Smooth muscle cell (in vitro differentiated cells): Measurements from ENCODE around the gene MBNL1. TPM values are rescaled to one million over a fixed set of nuclear protein-coding genes. Genes with fewer than 3 reads are reported as not detected.

Experiments used
- DNase-seq: peaks from one replicate; lab custom pipeline; 2025; ENCODE audit not compliant: unreplicated experiment; lab: John Stamatoyannopoulos, UW
- H2AFZ ChIP-seq: fragments of 200-600 bp; sonication (generic); 2 replicates; pipeline ENCODE4 v1.6.0; 2016; ENCODE audit warnings: antibody characterized with exemption, low read depth, mild to moderate bottlenecking
- H3F3A ChIP-seq: fragments of 200-600 bp; sonication (generic); 2 replicates; pipeline ENCODE4 v1.6.0; 2017; ENCODE audit warnings: antibody characterized with exemption, low read depth
- H3K27ac ChIP-seq: fragments of 200-600 bp; sonication (generic); 2 replicates; pipeline ENCODE4 v1.5.1; 2016; ENCODE audit warnings: low read depth, mild to moderate bottlenecking
- H3K27me3 ChIP-seq: fragments of 200-600 bp; sonication (generic); 2 replicates; pipeline ENCODE4 v1.6.1; 2016; ENCODE audit warnings: low read depth, mild to moderate bottlenecking
- H3K36me3 ChIP-seq: fragments of 200-600 bp; sonication (generic); 2 replicates; pipeline ENCODE4 v1.5.1; 2016; ENCODE audit warnings: low read depth
- H3K4me1 ChIP-seq: fragments of 200-600 bp; sonication (generic); 2 replicates; pipeline ENCODE4 v1.5.1; 2016; ENCODE audit warnings: low read depth
- H3K4me2 ChIP-seq: fragments of 200-600 bp; sonication (generic); 2 replicates; pipeline ENCODE4 v1.6.0; 2016; ENCODE audit warnings: mild to moderate bottlenecking
- H3K4me3 ChIP-seq: fragments of 200-600 bp; sonication (generic); 2 replicates; pipeline ENCODE4 v1.5.1; 2016; ENCODE audit warnings: mild to moderate bottlenecking
- H3K79me2 ChIP-seq: fragments of 200-600 bp; sonication (generic); 2 replicates; pipeline ENCODE4 v1.6.0; 2016; ENCODE audit warnings: low read depth, mild to moderate bottlenecking
- H3K9ac ChIP-seq: fragments of 200-600 bp; sonication (generic); 2 replicates; pipeline ENCODE4 v1.6.0; 2016; ENCODE audit warnings: low read depth
- H3K9me3 ChIP-seq: fragments of 200-600 bp; sonication (generic); replicated peaks from 2 replicates; pipeline ENCODE4 v1.5.1; 2016; ENCODE audit warnings: low read depth
- H4K20me1 ChIP-seq: fragments of 200-600 bp; sonication (generic); 2 replicates; pipeline ENCODE4 v1.6.0; 2016; ENCODE audit warnings: low read depth
- CTCF ChIP-seq: fragments of 200-600 bp; sonication (generic); IDR thresholded peaks from 2 replicates; pipeline ENCODE4 v1.5.1; 2017; ENCODE audit warnings: borderline replicate concordance, mild to moderate bottlenecking, antibody characterized with exemption; ENCODE audit not compliant: insufficient read depth, poor library complexity, severe bottlenecking
- WGBS: methylation state at CpG from one replicate; pipeline ENCODE4 v1.1.7; 2016; ENCODE audit warnings: low lambda C conversion rate; 5-methylcytosine and 5-hydroxymethylcytosine counted together
- polyA plus RNA-seq: library from polyadenylated mRNA; unstranded; fragments of >200 nt; fragmentation: Nextera tagmentation; extraction: Ambion mirVana; gene quantifications from 2 replicates; pipeline ENCODE4 v1.2.1, GENCODE V29; 2016
- total RNA-seq: library from RNA; depleted of rRNA; stranded (reverse); fragments of >200 nt; gene quantifications from 2 replicates; pipeline ENCODE4 v1.2.3, GENCODE V29; 2014

The MBNL1 gene
- total and polyA plus RNA-seq, 2 experiments from 2014 or later = 19.5 to 128 TPM

GRCh38 chr3:152287898-152288576 lies 19.3 kb downstream of the MBNL1 start:
- H3K4me1 ChIP-seq = peaks cover 12% of the 10 kb centered on the region
- no peak for TF ChIP-seq CTCF
- peak overlapping the region; percentile 46 for H3K4me2 ChIP-seq
- no peak for DNase-seq
- no peaks in the 10 kb centered on the region for H3K36me3 ChIP-seq
- H4K20me1 ChIP-seq = peaks cover 95% of the 10 kb centered on the region
- no peaks in the 10 kb centered on the region for H3K27me3 ChIP-seq
- H3K4me3 ChIP-seq = no peak overlapping the region
- no peaks in the 10 kb centered on the region for H3K9me3 ChIP-seq
- no peak overlapping the region for H2AFZ ChIP-seq
- no peaks in the 10 kb centered on the region for H3F3A ChIP-seq
- peaks cover 97% of the 10 kb centered on the region for H3K79me2 ChIP-seq
- H3K9ac ChIP-seq = no peak overlapping the region
- WGBS = 84% methylated on average over 6 of the region's 6 CpGs
- H3K27ac ChIP-seq = peak overlapping the region; percentile 51

- Histone ChIP-seq H4K20me1 (peaks cover 95% of the 10 kb centered on the region), H3F3A (no peaks in the 10 kb centered on the region), H3K4me3 (no peak overlapping the region), H3K27ac (peak overlapping the region; percentile 51), H3K36me3 (no peaks in the 10 kb centered on the region), H3K4me2 (peak overlapping the region; percentile 46), H3K4me1 (peaks cover 12% of the 10 kb centered on the region), H3K27me3 (no peaks in the 10 kb centered on the region), H3K79me2 (peaks cover 97% of the 10 kb centered on the region), H3K9me3 (no peaks in the 10 kb centered on the region), H2AFZ (no peak overlapping the region), H3K9ac (no peak overlapping the region)
- DNase-seq = no peak
- 67% methylated on average over 1 of the region's 1 CpG for WGBS
- no peak for TF ChIP-seq CTCF
Measured at GRCh38 chr3:152288681-152289080, 20.0 kb downstream of the MBNL1 start.

GRCh38 chr3:152289708-152290107 lies 21.0 kb downstream of the MBNL1 start:
- no peak overlapping the region for H3K9ac ChIP-seq
- peaks cover 96% of the 10 kb centered on the region for H3K79me2 ChIP-seq
- WGBS = 95% methylated on average over 3 of the region's 3 CpGs
- no peaks in the 10 kb centered on the region for H3K9me3 ChIP-seq
- TF ChIP-seq CTCF = no peak
- peaks cover 12% of the 10 kb centered on the region for H3K4me1 ChIP-seq
- no peaks in the 10 kb centered on the region for H3K36me3 ChIP-seq
- H3K27ac ChIP-seq = peak overlapping the region; percentile 9
- no peak overlapping the region for H2AFZ ChIP-seq
- no peaks in the 10 kb centered on the region for H3F3A ChIP-seq
- H4K20me1 ChIP-seq = peaks cover 95% of the 10 kb centered on the region
- no peak for DNase-seq
- H3K27me3 ChIP-seq = no peaks in the 10 kb centered on the region
- no peak overlapping the region for H3K4me2 ChIP-seq
- H3K4me3 ChIP-seq = no peak overlapping the region

GRCh38 chr3:152290374-152290773 lies 21.6 kb downstream of the MBNL1 start:
- Histone ChIP-seq H3K4me2 (no peak overlapping the region), H3K4me3 (no peak overlapping the region), H3K9ac (no peak overlapping the region), H3K79me2 (peaks cover 96% of the 10 kb centered on the region), H4K20me1 (peaks cover 95% of the 10 kb centered on the region), H3K9me3 (no peaks in the 10 kb centered on the region), H3K27me3 (no peaks in the 10 kb centered on the region), H3K36me3 (no peaks in the 10 kb centered on the region), H3K27ac (no peak overlapping the region), H3K4me1 (peaks cover 12% of the 10 kb centered on the region), H3F3A (no peaks in the 10 kb centered on the region), H2AFZ (no peak overlapping the region)
- no peak for DNase-seq
- TF ChIP-seq CTCF = no peak
